NCI-H2107 treated with DMSO at 0.1 percent for 48 hours (cell line): Measurements from ENCODE around the gene TMPRSS11B.
"Not testable (repeated sequence)": the region's sequence is repeated elsewhere in the genome, so short reads cannot be mapped to it uniquely, and the experiment has no call there.

Source experiments
- DNase-seq: peaks from one replicate; lab custom pipeline; 2025; ENCODE audit not compliant: unreplicated experiment; lab: John Stamatoyannopoulos, UW

Gene TMPRSS11B, protein sequence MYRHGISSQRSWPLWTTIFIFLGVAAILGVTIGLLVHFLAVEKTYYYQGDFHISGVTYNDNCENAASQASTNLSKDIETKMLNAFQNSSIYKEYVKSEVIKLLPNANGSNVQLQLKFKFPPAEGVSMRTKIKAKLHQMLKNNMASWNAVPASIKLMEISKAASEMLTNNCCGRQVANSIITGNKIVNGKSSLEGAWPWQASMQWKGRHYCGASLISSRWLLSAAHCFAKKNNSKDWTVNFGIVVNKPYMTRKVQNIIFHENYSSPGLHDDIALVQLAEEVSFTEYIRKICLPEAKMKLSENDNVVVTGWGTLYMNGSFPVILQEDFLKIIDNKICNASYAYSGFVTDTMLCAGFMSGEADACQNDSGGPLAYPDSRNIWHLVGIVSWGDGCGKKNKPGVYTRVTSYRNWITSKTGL

DNA sequence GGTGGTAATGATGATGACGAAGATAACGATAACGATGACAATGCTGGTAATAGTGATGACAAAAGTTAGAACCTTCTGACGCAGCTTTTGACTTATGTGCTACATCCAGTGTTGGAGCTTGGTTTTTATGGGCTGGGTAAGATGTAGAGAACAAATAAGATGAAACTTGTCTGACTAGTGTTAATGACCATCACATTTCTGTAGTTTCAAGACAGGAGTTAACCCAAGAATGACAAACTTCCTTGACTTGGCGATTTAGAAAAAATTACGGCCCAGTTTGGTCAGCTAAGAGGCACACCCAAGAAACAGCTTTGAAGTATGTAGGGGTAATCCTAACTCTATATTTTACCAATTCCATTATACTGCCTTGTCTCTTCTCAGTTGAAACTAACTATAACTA is at the start of gene TMPRSS11B:
Gene TMPRSS11B, minus strand, starts transcription at position 101 of the 400 bp plus-strand sequence. CDS start 136 bp downstream, outside the sequence.
- no peak for DNase-seq

DNA sequence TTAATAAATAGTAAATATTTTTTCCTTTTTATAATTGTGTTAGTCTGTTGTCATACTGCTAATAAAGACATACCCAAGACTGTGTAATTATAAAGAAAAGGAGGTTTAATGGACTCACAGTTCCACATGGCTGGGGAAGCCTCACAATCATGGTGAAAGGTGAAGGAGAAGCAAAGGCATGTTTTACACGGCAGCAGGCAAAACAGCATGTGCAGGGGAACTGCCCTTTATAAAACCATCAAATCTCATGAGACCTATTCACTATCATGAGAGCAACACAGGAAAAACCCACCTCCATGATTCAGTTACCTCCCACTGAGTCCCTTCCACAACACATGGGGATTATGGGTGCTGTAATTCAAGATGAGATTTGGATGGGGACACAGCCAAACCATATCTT is 45.8 kb upstream of the TMPRSS11B start:
- DNase-seq, result no peak

DNA sequence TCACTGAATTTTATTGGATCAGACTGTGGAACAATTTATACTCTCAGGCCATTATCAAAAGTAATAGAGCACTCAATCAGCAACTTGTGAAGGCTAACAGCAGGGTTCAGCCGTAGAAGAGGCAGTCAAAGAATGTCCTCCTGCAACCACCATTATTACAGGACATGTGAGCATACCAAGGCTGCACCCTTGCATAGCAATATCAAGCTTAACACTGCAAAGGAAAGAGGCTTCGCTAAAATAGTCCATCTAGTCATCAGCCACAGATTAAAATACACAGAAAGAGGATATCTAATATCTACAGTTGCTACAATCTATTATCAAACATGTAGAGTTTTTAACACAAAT is 42.9 kb upstream of the TMPRSS11B start:
- no peak for DNase-seq

DNA sequence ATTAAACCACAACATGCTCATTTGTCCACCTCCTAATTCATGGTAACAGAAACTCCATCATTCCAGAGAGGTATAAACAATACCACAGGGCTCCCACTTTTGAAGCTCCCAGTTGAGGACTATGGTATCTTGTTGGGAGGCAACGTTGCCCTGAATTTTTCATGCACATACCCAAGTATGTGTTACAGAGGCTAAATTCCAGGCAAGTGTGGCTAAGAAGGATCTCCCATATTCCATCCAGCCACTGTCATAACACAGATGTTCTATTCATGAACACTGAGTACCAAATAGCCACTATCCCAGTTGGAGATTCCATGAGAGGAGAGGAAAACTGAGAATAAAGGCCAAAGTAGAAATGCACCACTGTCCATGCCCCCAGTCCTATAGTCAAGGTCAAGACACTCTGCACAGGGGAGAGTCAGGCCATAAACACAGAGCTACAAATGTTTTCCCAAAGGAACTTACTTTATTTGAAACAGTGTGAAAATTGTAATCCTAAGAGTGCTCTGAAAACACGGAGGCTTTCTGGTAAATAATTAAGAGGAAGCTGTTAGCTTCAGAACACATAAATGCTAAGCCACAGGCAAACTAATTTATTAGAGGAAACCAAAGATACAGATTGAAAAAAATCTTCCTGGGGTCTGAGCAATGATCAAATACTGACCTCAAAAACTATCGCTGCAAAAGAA is 42.4 kb upstream of the TMPRSS11B start:
- DNase-seq, result no peak

DNA sequence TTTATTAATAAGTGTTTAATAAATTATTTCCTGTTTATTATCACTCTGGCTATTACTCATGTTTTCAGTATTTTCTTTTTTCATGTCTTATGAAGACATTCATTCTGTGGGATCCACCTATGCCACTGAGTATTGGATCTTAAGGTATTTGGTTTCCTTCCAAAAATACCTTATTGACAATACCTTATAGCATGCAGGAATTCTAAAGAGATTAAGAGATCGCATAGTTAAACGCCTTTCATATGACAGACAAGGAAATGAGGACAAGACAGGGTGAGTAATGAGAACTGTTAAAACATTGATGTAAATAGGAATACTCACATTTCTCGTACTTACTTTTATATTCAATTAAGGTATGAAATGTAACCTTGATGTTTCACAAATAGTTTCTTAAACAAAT is 38.2 kb upstream of the TMPRSS11B start:
- no peak for DNase-seq

DNA sequence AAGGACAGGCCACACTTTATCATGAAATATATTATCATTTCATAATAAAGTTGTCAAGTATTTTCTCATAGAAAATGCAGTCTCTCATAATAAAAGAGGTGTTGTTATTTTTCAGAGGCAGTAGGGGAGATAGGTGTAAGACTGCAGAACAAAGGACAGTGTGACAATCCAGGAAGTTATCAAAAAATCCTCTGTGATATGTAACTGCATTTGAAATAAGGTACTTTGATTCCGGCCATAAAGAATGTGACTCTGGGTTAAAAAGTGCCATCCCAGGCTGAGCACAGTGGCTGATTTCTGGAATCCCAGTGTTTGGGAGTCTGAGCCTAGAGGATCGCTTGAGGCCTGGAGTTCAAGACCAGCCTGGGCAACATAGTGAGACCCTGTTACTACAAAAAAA is 37.6 kb upstream of the TMPRSS11B start:
- no peak for DNase-seq

DNA sequence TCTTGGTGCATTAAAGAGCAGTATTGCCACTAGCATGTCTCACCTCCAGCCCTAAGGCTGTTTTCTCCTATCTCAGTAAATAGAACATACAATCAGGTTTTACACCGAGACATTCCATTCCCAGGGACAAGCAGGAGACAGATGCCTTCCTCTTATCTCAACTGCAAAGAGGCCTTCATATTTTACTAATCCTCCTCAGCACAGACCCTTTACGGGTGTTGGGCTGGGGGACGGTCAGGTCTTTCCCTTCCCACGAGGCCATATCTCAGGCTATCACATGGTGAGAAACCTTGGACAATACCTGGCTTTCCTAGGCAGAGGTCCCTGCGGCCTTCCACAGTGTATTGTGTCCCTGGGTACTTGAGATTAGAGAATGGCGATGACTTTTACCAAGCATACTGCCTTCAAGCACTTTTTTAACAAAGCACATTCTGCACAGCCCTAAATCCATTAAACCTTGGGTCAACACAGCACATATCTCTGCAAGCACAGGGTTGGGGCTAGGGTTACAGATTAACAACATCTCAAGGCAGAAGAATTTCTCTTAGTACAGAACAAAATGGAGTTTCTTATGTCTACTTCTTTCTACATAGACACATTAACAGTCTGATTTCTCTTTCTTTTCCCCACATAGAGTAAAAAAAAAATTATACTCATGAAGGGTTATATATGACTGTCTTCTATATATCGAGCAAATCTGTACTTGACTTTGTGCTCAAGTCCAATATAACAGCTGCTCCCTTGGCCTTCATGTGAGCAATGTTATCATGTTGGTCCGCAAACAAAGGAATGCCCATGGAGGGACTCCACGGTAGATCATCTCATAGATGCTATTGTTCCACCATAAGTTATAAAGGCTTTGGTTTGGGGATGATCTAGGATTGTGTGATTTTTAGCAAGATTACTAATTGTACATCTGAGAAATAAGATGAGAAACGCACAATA is 36.6 kb upstream of the TMPRSS11B start:
- DNase-seq, result not testable (repeated sequence)

DNA sequence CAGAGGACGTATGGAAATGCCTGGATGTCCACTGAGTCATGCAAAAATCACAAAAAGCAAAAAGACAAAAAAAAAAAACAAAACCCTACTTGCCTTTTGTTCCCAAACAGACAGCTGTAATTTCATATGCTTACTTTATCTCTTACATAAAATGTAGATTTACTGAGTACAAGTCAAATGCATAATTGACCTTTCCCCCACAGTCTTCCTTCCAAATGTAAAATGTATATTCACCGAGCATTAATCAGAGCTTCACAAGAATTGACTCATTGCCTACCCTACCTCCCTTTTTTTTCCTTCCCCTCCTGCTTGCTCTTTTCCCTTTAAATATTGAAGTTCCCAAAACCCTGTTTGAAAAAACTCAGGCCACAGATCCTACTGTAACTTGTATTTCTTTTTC is 32.5 kb upstream of the TMPRSS11B start:
- no peak for DNase-seq

DNA sequence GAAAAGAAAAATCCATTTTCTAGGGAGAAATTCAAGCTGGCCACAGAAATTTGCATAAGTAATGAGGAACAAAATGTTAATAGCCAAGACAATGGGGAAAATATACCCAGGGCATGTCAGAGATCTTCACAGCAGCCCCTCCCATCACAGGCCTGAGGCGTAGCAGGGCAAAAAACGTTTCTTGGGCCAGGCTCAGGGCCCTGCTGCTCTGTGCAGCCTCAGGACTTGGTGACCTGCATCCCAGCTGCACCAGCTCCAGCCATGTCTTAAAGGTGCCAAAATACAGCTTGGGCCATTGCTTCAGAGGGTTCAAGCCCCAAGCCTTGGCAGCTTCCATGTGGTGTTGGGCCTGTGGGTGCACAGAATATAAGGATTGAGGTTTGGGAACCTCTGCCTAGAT is 32.1 kb upstream of the TMPRSS11B start:
- DNase-seq, result no peak

DNA sequence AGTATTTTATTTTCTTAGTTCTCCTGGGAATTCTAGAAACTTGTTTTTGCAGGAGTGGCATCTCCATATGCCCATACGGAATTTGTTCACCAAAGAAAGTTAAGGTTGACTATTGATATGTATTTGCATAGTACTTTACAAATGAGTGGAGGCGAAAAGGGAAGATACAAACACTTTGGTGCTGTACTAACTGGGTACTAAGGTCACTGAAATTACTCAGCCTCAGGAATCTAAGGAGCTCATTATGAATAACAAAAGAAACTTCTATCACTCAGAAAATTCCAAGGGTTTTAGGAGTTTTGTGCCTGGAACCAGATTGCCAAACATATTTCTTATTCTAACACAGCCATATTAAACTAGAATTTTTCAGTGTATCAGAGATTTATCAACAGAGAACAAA is 27.4 kb upstream of the TMPRSS11B start:
- no peak for DNase-seq

DNA sequence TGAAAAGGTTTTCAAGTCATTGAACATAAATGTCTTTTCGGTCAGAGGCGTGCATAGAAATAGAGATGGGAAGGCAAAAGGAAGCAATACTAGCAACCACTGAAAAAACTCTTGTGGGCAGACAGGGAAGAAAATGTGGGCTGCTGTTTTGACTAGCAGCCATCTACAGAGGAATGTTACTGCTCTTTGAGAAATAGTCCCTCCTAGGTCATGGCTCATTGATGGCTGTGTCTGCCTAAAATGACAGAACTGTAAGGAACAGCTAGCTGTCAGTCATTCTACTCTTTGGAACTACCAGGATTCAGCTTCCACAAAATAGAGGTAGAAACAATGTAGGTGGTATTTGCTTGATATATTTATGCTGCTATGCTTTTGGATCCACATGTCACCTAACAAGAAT is 26.9 kb upstream of the TMPRSS11B start:
- DNase-seq, result no peak

DNA sequence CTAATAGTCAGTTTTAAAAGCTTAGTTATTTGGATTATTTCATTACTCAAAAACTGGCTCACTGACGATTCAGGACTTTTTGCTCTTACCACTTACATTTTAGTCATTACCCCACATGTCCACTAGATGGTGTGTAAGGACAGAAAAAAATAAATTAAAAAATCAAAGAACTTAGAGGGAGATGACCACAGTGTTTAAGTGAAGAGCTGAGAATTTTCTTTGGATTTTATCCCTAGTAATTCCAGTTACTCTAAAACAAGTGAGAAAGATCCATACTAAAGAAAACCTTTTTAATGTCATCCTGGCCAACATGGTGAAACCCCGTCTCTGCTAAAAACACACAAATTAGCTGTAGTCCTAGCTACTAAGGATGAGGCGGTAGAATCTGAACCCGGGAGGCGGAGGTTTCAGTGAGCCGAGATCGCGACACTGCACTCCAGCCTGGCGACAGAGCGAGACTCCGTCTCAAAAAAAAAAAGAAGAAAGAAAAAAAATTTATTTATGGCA is 26.4 kb upstream of the TMPRSS11B start:
- DNase-seq, result peak; percentile 12

DNA sequence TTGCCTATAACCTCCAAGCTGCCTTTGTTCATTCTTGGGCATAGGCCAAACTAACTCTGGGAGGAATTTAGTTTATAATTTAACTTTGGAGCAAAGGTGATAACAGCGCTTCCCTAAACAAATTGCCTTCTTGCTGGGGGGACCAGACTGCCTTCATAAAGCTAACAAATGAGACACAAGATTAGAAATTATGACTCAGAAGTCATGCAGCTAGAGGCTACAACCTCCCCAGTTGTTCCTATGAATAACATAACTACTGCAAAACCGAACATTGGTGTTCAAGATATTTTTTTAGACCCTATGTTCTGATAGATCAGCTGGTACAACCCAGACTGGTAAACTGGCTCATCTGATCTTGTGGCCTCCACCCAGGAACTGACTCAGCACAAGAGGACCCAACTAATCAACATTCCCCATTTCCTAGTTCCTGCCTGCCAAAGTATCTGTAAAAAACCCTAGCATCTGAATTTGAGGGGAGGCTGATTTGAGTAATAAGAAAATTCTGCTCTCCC is 22.0 kb upstream of the TMPRSS11B start:
- no peak for DNase-seq

DNA sequence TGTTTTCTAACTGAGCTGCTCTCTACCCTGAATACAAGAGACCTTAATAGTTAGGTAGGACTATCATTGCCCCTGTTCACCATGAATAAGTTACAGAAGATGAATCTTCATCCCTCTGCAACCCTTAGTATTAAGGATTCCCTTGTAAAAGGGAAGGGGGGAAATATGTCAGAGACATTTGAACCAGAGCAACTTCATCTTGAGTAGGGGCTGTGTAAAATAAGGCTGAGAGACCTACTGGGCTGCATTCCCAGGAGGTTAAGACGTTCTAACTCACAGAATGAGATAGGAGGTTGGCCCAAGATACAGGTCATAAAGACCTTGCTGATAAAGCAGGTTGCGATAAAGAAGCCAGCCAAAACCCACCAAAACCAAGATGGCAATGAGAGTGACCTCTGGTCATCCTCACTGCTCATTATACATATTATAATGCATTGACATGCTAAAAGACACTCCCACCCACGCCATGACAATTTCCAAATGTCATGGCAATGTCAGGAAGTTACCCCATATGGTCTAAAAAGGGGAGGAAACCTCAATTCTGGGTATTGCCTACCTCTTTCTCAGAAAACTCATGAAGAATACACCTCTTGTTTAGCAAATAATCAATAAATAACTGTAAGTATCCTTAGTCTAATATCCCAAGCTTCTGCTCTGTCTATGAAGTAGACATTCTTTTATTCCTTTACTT is 19.5 kb upstream of the TMPRSS11B start:
- no peak for DNase-seq

DNA sequence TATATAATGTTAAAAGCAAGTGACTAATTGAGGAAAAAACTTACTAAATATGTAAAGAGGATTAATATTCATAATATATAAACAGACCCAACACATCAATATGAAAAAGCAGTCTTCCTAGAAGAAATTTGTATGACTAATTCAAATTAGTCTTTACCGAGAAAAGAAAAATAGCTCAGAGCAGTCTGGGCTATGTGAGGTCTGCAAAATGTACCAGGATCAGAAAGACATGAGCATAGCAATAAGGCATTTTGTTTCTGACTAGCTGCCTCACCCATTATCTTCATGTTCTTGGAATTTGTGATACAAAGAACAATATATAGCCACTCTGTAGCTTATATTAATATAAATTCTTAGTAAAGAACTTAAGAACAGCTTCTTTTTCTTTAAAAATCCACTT is 13.7 kb upstream of the TMPRSS11B start:
- no peak for DNase-seq

DNA sequence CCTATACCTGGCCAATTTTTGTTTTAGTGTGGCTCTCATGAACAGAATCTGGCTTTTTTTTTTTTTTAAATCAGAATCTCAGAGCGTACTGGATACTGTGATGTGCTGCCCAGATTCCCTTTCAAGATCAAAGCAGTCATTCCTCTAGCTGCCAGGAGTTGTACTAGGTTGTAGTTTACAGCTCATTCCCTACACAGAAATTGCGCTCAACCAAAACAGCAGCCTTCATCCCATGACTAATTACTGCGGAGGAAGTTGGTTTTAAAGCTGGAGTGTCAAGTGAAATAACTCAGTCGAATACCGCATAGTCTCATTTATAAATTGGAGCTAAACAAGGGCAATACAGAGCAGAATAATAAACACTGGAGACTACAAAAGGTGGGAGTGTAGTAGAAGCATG is 12.2 kb upstream of the TMPRSS11B start:
- DNase-seq, result no peak

DNA sequence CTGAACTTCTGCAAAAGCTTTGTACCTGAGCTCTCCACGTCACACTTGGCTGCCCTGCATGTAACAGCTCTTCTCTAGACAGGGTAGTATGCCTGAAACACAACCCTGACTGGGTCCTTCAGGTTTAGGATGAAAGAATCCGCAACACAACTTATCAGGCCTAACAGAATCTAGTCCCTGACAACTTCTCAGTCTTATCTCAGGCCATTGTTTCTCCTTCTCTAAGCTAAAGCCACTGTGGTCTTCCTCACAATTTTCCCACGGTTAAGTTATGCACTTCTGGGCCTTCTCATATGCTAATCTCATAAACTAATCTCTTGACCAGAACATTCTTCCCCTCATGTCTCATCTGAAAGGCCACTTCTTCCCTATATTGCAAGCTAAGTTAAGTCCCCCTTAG is 10.8 kb upstream of the TMPRSS11B start:
- DNase-seq, result no peak

DNA sequence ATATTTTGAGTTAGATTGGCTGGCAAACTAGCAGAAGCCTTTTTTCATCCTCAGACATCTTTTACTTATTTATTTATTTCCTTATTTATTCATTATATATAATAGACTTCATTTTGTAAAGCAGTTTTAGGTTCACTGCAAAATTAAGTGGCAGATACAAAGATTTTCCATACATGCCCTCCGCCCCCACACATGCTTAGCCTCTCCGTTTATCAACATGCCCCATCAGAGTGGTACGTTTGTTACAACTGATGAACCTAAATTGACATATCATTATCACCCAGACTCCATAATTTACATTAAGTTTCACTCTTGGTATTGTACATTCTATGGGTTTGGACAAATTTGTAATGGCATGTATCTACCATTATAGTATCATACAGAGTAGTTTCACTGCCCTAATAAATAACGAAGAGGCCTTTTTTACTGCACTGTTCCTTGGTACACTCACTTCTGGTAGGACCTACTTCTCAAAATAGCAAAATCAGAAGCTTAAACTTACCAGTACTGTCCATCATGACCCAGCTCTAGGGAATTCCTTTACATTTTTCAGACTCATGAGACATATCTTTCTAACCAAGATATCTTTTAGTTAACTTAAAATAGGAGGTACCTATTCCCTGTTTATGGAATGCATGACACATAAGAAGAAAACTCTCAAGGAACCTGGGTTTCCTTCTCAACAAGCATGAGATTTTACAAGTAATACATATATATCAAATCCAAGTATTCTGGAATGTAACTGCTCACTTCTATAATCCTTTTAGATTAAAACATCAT is 4.8 kb upstream of the TMPRSS11B start:
- no peak for DNase-seq

DNA sequence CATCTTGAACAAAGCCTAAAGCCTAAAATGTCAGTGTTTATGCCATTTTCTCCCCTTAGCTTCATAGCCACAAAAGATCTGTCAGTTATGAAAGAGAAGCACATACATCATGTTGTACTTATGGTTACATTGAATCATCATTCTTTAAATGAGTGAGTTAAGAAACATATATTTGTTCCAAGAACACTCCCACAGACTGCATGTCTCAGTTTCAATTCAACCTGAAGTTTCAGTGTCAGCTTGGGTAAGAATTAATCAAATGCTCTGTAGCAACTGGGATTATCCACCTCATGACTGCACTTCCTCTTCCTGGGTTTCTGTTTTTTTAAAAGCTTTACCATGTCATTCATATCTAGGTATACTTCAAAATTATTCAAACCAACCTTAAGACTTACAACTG is 3.9 kb upstream of the TMPRSS11B start:
- DNase-seq, result no peak

DNA sequence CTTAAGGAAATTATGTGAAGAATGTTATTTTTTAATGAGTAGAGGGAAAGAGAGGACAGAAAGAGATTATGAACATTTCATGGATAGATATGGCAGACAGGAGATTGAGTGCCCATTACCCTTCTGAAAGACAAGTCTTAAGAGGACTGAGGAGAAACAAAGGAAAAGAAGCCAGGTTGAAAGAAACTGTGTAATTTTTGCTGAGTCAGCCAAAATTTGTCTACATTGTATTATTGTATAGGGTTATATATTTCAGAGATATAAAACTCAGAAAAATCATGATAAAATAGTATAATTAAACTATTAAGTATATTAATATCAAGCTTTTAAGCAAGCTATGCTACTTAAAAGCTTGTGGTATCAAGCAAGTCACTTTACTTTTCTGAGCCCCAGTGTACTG is 4.9 kb downstream of the TMPRSS11B start:
- no peak for DNase-seq
